ENCODE results near the gene CCM2. TPM values are rescaled to one million over a fixed set of nuclear protein-coding genes. Genes with fewer than 3 reads are reported as not detected.

The CCM2 gene
- total and polyA plus RNA-seq, 8 donors, result 1.8 to 39.0 (median 26.6) TPM

DNA sequence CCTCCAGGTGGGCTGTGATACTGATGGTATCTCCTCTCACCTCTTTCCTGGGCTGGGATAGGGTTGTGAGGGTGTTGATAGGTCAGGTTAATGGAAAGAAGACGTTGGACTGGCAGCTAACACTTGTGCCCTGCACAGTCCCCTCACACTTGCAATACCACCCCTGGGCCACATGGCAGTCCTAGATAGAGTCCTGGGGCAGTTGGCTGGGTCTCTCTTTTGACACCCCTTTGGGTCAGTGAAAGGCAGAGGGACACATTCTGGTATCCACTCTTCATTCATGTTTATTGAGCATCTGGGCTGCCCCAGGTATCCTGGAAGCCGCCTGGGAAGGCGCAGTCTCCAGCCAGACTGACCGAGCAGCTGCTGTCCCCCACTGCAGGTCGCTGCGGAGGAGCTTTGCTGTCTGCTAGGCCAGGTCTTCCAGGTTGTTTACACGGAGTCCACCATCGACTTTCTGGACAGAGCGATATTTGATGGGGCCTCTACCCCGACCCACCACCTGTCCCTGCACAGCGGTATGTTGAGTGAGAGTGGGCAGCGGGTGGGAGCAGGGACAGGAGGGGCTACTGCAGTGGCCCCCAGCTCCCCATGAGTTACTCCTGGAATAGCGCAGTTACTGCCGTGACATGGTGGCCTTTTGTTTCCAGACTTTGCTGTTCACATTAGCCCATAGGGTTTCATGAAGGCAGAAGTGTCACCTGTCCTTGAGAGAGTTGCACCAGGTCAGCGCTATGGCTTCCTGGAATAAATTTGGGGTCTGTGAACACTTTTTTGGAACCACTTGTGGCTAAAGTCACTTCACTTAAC, 69.6 kb downstream of the CCM2 start:
- WGBS, 5 donors, result 90 to 95% (median 93%) methylated on average over 11 to 15 of the region's 15 CpGs
- peaks cover 34 to 100% (median 98%) of the 10 kb centered on the region in 4 donors for H3K36me3 ChIP-seq
- H3K4me3 ChIP-seq, result no peak overlapping the region
- no peak for DNase-seq
- no peaks in the 10 kb centered on the region for H3K9me3 ChIP-seq
- intact Hi-C loops (cut with DNase I; ENCODE audit: low total_unique reads), result no loop called here
- TF ChIP-seq POLR2AphosphoS5 (IDR thresholded peaks at IDR 0.05) (no peak), POLR2A (IDR thresholded peaks at IDR 0.05) (no peak), EP300 (IDR thresholded peaks at IDR 0.05) (no peak)
- TF ChIP-seq, protein P1, sequence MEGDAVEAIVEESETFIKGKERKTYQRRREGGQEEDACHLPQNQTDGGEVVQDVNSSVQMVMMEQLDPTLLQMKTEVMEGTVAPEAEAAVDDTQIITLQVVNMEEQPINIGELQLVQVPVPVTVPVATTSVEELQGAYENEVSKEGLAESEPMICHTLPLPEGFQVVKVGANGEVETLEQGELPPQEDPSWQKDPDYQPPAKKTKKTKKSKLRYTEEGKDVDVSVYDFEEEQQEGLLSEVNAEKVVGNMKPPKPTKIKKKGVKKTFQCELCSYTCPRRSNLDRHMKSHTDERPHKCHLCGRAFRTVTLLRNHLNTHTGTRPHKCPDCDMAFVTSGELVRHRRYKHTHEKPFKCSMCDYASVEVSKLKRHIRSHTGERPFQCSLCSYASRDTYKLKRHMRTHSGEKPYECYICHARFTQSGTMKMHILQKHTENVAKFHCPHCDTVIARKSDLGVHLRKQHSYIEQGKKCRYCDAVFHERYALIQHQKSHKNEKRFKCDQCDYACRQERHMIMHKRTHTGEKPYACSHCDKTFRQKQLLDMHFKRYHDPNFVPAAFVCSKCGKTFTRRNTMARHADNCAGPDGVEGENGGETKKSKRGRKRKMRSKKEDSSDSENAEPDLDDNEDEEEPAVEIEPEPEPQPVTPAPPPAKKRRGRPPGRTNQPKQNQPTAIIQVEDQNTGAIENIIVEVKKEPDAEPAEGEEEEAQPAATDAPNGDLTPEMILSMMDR (IDR thresholded peaks at IDR 0.05), result no peak
- no peak overlapping the region for H3K27ac ChIP-seq
- peaks cover 0 to 5% (median 0%) of the 10 kb centered on the region in 4 donors for H3K4me1 ChIP-seq
- no peaks in the 10 kb centered on the region for H3K27me3 ChIP-seq

DNA sequence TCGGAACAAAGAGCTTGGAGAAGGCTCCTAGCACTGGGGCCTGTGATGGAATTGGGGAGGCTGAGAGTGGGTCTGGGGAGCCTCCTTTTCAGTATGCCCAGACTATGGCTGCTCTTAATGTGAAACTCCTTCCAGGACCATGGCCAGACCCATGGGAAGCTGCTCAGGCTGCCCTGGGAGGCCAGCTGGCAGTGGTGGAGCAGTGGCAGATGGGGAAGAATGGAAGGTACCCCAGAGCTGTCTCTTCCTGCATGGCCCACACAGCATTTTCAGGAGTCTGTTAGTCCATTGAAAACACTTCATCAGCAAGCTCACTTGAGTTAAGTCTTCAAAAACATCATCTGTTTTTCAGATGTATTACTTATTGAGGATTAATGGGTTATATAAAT, 70.2 kb downstream of the CCM2 start:
- intact Hi-C loops (cut with DNase I; ENCODE audit: low total_unique reads), result no loop called here

GRCh38 chr7:45071528-45071927, 71.5 kb downstream of the CCM2 start:
- Histone ChIP-seq H3K4me1 (peaks cover 0 to 5% (median 0%) of the 10 kb centered on the region in 4 donors), H3K27me3 (no peaks in the 10 kb centered on the region), H3K27ac (no peak overlapping the region), H3K4me3 (no peak overlapping the region), H3K36me3 (peaks cover 49 to 100% (median 99%) of the 10 kb centered on the region in 4 donors), H3K9me3 (no peaks in the 10 kb centered on the region)
- TF ChIP-seq POLR2AphosphoS5 (IDR thresholded peaks at IDR 0.05) (no peak), POLR2A (IDR thresholded peaks at IDR 0.05) (no peak), EP300 (IDR thresholded peaks at IDR 0.05) (no peak)
- TF ChIP-seq, protein P1 (IDR thresholded peaks at IDR 0.05), result no peak
- 66 to 90% (median 85%) methylated on average over 3 of the region's 3 CpGs for WGBS, 5 donors
- intact Hi-C loops (cut with DNase I; ENCODE audit: low total_unique reads), result no loop called here
- no peak for DNase-seq

More for the DNA sequence above, 70.2 kb downstream of the CCM2 start:
- no peak overlapping the region for H3K27ac ChIP-seq
- no peak overlapping the region for H3K4me3 ChIP-seq
- H3K27me3 ChIP-seq, result no peaks in the 10 kb centered on the region
- H3K9me3 ChIP-seq, result no peaks in the 10 kb centered on the region
- TF ChIP-seq, protein P1 (IDR thresholded peaks at IDR 0.05), result no peak
- TF ChIP-seq EP300 (IDR thresholded peaks at IDR 0.05) (no peak), POLR2AphosphoS5 (IDR thresholded peaks at IDR 0.05) (no peak), POLR2A (IDR thresholded peaks at IDR 0.05) (no peak)
- WGBS, 5 donors, result 92 to 100% (median 95%) methylated on average over 1 of the region's 1 CpG
- H3K4me1 ChIP-seq, result peaks cover 0 to 5% (median 0%) of the 10 kb centered on the region in 4 donors
- peaks cover 37 to 100% (median 98%) of the 10 kb centered on the region in 4 donors for H3K36me3 ChIP-seq
- DNase-seq, result no peak

DNA sequence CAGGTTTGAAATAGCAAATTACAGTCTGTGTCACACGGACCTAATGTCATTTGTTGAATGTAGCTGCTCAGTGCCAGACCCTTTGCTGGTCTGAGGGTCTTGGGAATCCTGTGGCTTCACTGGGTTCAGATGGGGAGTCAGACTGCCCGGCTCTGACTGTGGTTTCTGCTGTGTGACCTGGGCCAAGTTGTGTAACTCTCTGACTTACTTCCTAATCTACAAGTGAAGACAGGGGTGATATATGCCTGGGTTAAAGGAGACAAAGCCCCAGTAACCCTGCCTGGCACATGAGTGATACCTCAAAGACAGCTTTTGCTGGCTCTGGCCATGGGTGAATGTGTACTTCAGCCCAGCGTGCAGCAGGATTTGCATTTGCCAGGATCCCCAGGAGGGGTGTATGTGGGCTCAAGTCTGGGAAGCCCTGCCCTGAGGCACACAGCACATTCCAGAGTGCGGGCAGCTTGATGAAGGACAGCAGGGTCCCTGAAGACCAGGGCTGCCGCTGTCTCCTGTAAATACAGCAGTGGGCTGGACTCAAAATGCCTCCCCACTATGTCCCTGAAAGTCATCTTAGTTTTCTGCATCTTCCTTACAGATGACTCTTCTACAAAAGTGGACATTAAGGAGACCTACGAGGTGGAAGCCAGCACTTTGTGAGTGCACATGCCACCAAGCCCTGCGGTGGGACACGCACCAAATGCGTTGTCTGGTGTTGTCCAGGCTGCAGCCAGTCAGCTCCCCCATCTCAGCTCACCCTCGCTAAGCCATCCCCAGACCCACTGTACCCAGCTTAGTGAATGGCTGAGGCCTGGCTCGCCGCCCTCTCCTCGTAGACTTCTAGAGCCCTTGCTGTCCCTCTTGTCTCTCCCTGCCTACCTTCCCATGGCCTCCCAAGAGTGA, 72.4 kb downstream of the CCM2 start:
- intact Hi-C loops (cut with DNase I; ENCODE audit: low total_unique reads), result no loop called here
- Histone ChIP-seq H3K4me1 (peaks cover 0 to 5% (median 0%) of the 10 kb centered on the region in 4 donors), H3K36me3 (peaks cover 54 to 100% (median 100%) of the 10 kb centered on the region in 4 donors), H3K4me3 (no peak overlapping the region), H3K9me3 (no peaks in the 10 kb centered on the region), H3K27ac (no peak overlapping the region), H3K27me3 (no peaks in the 10 kb centered on the region)
- DNase-seq, result no peak
- 87 to 94% (median 91%) methylated on average over 12 to 13 of the region's 13 CpGs for WGBS, 5 donors
- no peak for TF ChIP-seq EP300 (IDR thresholded peaks at IDR 0.05)
- TF ChIP-seq, protein P1 (IDR thresholded peaks at IDR 0.05), result no peak
- TF ChIP-seq POLR2A (IDR thresholded peaks at IDR 0.05), result no peak
- TF ChIP-seq POLR2AphosphoS5 (IDR thresholded peaks at IDR 0.05), result no peak
